HG03060 (cell line): ENCODE measurements around the gene CLIC4.
A peak's percentile ranks its signal among the peaks of the same experiment; 100 is the strongest.
"Not testable (repeated sequence)": the region's sequence is repeated elsewhere in the genome, so short reads cannot be mapped to it uniquely, and the experiment has no call there.

Source experiments
- ATAC-seq: cut with Tn5 transposase; IDR thresholded peaks from one replicate; pipeline ENCODE4 v1.9.1; 2021; ENCODE audit warnings: low read depth, moderate number of reproducible peaks; ENCODE audit not compliant: unreplicated experiment

Gene CLIC4

DNA sequence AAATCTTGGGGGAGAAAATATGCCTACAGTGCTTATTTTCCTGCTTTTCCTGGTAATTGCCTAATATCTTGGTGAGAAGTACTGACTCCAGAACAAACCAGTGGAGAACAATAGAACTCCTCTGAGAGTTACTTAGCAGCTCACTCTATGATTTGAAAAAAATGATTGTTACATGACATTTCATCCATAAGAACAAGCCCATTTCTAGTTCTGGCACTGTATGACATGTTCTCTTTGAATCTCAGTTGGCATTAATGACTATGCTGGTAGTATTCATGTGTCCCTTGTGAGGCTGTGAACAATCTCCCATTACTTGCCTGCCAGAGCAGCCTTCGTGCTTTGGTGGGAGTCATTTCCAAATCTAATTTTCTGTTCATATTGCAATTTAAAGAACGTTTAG is 58.0 kb downstream of the CLIC4 start:
- ATAC-seq: no peak

DNA sequence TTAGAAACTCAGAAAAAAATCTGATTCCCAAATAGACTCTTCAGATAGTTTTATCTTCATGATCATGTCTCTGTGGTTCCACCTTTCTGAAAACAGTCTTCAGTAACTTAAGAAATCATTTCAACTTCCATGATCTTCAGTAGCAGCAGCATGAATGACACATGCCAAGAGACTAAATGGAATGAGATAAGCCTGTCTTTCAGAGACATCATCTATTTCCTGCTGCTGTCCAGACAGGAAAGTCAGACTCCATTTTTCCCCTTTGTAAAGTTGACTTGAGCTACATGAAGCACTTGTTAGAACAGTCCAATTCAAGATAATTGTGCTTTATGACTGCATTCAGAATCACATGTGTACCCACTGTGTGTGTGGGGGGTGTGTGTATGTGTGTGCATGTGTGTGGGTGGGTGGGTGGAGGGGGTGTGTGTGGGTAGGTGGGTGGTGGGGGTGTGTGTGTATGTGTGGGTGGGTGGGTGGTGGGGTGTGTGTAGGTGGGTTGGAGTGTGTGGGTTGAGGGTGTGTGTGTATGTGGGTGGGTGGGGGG is 58.8 kb downstream of the CLIC4 start:
- ATAC-seq: no peak

DNA sequence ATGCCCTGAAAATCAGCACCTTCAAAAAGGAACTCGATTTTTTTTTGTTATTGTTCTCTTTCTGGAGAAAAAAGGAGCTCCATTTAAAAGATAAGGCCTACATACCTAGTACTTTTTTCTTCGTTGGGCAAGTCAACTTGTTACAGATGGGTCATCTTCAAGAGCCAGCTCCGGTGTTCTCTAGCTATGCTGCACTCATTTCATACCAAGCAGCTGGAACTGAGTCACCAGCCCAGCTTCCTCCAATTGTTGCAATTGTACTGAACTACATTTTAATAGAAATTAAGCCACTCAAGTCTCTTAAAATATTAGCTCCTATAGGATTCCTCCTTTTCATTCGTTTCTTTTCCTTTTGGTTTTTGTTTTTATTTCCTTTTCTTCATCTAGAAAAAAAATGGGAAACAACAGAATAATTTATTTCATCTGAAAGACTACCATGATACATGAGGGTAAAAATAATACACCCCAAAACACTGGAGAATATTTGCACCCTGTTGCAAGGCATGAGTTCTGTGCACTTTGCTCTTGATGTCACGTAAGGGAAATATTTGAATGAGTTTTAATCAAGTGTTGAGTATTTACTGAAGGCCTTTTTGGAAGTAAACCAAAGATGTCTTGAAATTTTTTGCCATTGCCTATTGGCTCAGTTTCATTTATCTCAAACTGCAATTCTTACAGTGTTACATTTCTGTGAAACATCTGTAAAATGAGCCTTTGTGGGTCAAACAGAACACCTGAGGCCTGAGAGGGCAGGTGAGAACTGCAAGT is 60.5 kb downstream of the CLIC4 start:
- no peak for ATAC-seq

DNA sequence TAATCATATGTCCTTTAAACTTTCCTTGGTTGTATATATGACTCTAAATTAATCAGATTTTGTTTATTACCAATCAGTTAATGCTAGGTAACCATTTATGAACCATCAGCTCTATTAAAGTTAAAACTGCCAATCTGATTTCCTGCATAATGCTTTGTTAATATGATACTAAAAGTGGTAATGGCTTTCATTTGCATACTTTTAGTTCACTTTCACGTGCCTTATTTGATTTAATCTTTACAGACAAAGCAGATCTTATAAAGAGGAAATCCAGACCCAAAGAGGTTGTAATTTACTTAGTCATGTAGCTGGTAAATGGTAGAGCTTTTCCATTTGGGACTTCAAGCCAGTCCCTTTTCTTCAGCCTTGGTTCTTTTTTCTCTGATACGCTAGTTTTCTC is 61.3 kb downstream of the CLIC4 start:
- no peak for ATAC-seq

DNA sequence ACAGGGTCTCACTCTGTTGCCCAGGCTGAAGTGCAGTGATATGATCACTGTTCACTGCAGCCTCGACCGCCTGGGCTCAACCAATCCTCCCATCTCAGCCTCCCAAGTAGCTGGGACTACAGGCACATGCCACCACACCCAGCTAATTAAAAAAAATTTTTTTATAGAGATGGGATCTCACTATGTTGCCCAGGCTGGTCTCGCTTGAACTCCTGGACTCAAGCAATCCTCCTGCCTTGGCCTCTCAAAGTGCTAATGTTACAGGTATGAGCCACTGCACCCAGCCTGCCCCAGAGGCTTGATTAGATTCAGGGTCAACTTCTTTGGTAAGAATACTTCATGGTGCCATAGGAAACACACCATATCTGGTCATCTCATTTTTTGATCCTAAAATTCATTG is 66.2 kb downstream of the CLIC4 start:
- not testable (repeated sequence) for ATAC-seq

DNA sequence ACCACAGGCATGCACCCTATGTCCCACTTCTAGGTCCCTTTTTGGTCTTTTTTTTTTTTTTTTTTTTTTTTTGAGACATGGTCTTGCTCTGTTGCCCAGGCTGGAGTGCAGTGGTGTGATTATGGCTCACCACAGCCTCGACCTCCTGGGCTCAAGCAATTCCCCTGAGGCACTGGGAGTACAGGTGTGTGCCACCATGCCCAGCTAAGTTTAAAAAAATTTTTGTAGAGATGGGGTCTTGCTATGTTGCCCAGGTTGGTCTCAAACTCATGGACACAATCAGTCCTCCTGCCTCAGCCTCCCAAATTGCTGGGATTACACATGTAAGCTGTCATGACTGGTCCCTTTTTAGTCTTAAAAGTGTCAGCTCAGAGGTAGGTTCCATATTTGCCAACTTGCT is 75.0 kb downstream of the CLIC4 start:
- ATAC-seq: not testable (repeated sequence)

DNA sequence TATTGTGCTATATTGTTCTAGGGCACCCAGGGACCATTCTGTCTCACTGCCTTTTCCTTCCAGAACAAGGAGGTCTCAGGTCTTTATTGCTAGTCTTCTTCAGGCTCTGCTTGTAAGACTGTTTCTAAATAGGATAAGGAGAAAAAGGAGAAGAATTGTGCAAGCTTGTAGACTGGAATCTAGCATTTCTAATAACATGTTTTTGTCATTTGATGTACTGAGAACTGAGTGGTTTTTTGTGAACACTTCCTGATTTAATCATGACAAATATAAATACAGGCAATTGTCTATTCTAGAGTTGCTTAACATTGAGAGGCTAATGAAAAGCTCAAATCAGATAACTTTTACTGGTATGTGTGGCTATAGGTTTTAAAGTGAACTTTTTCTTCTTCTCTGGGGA is 77.6 kb downstream of the CLIC4 start:
- no peak for ATAC-seq

DNA sequence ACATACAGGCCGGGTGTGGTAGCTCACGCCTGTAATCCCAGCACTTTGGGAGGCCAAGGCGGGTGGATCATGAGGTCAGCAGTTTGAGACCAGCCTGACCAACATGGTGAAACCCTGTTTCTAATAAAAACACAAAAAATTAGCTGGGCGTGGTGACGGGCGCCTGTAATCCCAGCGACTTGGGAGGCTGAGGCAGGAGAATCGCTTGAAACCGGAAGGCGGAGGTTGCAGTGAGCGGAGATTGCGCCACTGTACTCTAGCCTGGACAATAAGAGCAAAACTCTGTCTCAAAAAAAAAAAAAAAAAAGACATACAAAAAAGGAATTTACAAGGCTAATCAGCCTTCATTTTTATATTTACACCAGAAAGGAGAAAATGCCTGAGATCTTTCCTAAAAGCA is 78.2 kb downstream of the CLIC4 start:
- not testable (repeated sequence) for ATAC-seq

DNA sequence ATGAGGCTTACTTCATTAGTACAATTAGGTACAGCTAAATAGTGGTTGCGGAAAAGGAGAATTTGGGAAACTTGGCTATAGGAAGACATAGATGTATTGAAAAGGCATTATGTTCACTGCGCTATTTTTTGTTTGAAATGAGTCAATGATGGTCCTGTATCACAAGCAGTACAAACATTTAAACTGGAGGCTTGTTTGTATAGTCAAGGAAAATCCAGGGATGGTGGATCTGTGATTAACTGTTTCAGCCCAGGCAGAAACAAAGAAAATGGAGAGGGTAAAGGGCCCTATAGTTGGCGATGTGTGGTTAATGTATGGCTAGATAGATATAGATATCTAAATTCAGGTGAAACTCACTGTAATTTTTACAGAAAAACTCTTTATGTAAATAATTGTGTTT is 79.9 kb downstream of the CLIC4 start:
- no peak for ATAC-seq

DNA sequence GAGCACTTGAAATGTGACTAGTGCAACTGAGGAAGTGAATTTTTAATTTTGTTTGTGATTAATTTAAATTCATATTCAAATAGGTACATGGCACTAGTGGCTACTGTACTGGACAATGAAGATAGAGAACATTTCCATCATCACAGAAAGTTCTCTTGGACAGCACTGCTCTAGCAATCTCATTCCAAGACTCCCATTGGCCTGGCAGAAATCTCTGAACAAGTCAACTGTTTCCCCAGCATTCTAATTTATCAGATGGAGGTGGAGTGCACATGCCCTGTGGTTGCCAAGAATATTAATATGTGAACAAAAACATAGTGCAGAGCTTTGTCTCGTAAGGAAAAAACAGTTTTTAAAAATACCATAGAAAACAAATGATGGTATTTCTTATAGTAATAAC is 81.3 kb downstream of the CLIC4 start:
- no peak for ATAC-seq

DNA sequence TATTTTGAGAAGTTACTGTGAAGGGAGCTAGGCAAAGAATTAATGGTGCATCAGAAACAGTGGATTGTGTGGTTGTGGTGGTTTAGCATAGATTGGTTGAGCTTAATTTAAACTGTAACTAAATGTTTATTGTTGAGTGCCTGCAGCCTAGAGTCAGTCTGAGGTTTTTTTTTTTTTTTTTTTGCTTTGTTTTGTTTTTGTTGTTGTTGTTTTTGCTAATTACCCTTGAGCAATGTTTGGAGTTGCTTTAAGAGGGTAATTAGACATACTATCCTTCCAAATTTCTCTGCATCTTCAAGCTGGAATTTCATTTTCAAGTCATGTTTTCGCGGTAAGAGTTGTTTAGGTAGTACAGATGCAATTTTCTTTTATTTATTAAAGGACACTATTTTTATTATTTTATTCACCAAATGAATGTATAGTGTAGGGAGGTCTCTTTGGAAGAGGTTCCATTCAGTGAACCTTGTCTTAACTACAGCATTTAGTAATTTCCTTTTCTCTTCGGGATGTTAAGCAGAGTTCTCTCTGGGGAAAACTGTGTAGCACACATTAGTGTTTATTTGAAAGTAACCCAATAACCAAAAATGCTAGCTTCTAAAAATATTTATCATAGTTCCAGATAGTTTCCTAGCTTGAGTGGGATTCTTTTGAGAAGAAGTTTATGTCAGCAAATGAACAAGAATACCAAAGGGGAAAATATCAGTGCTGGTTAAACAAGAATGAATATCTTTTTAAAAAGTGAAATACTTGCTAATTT is 82.3 kb downstream of the CLIC4 start:
- ATAC-seq: no peak

DNA sequence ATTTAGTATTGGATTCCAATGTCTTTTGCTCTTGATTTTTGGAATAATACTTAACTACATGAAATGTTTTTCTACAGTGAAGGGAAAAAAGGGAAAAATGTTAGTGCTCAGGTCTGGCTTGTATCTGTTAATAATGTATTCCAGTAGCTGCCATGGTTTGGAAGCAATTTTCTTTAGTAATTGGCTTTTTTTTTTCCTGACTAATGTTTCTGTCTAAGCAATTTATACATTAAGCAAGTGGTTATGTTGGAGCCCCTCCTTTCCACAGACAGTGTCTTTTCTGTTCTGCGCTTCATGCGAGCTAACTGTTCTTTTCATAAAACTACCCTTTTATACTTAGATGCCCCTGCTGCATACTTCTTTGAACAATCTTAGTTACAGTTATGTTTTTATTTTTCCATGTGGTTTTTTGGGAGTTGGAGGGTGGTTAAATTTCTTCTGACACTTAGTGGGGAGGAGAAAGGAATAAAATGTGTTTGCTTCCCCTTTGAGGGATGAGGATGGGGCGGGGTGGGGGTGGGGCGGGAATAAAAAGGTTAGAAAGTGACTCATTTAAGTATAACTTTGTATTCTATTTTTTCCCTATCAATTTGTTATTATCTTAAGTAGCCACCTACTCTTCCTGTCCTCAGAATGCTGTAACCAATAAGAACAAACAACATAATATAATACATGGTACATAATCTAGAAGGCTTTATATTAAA is 83.1 kb downstream of the CLIC4 start:
- ATAC-seq: no peak

DNA sequence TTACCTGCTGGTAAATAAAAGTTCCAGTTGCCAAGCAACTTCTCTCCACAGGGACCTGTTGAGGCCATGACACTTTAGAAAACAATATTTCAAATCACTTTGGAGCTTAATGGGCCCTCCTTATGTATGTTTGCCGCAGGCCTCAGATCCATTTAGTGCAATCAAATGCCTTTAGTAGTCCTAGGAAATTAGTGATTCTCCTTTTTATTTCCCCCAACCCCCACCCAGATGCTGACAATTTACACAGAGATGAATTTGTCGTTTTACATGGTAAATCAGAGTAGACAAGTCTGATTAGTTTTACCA is 83.6 kb downstream of the CLIC4 start:
- ATAC-seq: no peak

DNA sequence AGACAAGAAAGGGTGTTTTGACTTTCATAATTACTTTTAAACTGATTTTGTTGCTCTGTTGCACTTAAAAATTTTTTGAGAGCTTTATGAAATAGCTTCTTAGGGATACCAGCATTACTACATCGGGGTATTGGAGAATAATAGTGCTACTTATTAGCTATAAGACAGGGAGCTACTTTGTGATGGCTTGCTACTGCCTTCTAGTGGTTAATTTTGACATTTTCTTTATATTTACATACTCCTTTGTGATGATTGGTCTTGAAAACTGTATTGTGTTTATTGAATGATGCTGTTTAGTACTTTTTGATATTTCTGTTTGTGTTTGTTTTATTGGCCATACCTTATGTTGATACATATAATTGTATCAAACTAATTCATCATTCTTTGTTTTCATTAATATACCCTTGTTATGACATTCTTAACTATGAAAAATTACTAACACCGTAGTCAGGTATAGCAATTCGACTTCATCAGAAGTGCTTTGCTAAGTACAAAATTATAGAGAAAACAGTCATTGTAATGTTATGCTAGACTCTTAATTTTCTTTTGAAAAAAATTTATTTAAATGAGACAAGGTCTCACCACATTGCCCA is 85.5 kb downstream of the CLIC4 start:
- no peak for ATAC-seq

DNA sequence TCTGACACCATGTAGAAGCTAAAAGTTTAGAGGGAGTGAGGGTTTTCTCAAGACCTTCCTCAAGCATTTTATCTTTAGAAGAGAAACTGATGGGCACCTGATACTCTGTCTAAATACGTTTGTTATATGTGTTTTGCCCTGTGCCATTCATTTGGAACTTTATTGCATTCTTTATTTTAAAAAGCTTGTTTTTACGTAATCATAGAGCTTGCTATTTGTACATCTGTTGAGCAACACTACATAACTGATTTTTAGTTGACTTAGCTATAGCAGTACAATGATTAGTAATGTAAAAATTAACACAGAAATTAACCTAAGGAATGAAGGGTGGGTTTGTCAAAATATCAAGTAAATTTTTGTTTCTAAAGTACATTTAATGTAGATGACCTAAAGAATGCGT is 96.3 kb downstream of the CLIC4 start:
- ATAC-seq: no peak

DNA sequence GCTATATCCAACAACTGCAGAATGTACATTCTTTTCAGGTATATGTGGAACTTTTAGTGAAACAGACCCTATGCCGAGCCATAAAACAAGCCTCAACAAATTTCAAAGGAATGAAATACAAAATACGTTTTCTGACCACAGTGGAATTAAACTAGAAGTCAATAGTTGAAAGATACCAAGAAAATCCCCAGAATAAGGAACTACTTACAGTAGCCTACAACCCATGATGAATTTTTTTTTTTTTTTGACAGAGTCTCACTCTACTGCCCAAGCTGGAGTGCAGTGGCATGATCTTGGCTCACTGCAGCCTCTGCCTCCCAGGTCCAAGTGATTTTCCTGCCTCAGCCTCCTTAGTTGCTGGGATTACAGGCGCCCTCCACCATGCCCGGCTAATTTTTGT is 101.4 kb downstream of the CLIC4 start:
- ATAC-seq: no peak

DNA sequence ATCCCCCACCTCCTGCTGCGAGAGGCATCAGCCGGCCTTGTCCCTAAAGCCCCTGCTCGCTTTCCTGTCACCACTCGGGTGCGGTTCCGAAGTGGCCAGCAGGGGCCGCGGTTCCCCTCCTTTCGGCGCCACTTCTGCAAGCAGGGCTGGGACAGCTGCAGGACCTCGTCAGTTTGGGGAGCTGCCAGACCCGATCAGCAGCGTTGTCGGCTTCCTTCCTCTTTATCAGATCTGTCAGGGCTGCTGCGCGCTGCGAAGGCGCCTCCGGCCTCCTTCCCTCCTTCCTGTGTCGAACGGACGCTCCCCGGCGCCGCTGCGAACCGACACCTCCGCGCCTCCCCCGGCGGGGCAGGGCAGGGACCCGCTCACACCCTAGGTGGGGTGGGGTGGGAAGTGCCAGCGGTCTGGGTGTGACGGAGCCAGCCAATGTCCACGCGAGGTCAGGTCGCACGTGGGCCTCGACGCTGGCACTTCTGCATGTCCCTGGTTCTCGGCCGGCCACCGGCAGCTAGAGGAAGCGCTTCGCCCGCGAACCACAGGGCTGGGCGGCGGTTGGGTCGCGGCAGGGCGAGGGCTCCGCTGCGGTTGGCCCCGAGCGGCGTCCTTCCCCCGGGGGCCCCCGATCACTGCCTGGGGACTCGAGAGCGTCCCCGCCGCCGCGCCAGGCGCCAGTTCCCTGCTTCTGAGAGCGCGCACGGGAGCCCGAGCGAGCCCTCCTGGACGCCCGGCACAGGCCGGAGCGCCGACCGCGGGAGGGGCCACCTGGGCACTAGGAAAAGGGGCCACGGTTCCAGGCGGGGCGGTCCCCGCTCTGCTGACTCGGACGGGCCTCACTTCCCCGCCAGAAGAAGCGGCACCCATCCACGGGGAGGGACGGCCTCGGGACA is 103.0 kb downstream of the CLIC4 start:
- peak; percentile 69 for ATAC-seq

DNA sequence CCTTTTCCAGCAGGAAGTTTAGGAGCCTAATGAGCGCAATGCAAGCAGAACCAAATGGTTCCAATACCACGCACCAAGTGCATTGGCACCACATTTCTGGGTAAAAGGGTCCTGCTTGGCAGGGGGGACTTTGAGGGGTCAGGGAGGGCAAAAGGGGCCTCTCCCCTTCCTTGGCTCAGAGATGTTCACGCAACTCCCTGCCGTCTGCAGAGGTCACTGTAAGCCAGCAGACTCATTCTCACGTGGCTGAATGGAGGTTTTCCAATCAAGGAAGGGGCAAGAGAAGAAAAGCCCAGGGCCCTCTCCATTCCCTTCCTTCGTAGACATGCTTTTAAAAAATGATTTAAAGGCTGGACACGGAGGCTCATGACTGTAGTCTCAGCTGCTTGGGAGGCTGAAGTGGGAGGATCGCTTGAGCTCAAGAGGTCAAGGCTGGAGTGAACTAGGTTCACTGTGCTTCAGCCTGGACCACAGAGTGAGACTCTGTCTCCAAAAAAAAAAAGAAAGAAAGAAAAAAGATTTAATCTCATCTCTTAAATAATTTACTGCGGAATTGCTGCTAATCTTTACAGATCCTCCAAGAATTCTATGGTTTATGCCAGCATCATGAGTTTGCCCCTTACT is 104.5 kb downstream of the CLIC4 start:
- ATAC-seq: no peak

DNA sequence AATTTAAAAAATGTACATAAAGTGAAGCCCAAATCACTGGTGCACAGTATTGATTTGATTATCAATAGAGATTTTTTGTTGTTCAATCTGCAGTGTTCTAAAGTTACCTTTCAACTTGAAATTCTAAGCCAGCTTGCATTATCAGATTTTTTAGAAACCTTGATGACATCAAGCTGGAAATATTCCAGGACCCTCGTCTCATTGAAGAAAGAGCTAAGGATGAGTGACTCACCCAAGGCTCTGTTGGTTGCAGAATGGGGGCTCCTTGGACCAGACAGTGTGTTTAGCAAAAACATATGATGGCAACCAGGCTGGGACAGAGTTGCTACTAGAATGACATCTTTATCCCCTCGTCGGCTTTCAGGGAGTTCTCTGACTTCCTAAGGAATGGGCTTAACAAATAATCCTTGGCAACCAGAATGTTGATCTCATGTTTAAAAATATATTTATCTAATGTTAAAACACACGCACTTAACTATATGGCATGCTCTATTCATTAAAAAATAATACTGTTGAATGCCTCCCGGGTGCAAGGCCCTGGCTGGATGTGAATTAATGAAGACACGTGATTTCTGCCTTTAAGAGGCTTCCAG is 105.2 kb downstream of the CLIC4 start:
- ATAC-seq: no peak
